Stomach (tissue), 9 donors: ENCODE data around the gene ADCY7. TPM values are rescaled to one million over a fixed set of nuclear protein-coding genes. Genes with fewer than 3 reads are reported as not detected.

ENCODE experiments used
- DNase-seq, 2 donors: peaks; one replicate each; pipeline versions ENCODE4 v3.0.0 to v3.0.0-alpha.2; 2013 to 2019
- H3K27ac ChIP-seq, 5 donors: fragments of 200-600 bp in 4 of 5; sonication (generic) in 4 of 5; one replicate each; pipeline ENCODE4 v1.5.1; 2013 to 2019; ENCODE audit warnings: mild to moderate bottlenecking in 1 of 5, moderate library complexity in 1 of 5
- H3K27me3 ChIP-seq, 3 donors: fragments of 200-600 bp; sonication (generic); one replicate each; pipeline ENCODE4 v1.5.1; 2017 to 2019; ENCODE audit warnings: mixed run types in 1 of 3
- H3K36me3 ChIP-seq, 4 donors: fragments of 200-600 bp; sonication (generic); 1 replicate in 3 of 4; 2 replicates in 1 of 4; pipeline ENCODE4 v1.5.1; 2016 to 2019
- H3K4me1 ChIP-seq, 4 donors: fragments of 200-600 bp; sonication (generic); one replicate each; pipeline ENCODE4 v1.5.1; 2016 to 2019
- H3K4me3 ChIP-seq, 4 donors: fragments of 200-600 bp; sonication (generic) in 3 of 4; one replicate each; pipeline ENCODE4 v1.5.1; 2016 to 2019; ENCODE audit warnings: mild to moderate bottlenecking in 1 of 4
- H3K9me3 ChIP-seq, 4 donors: fragments of 200-600 bp; sonication (generic); one replicate each; pipeline ENCODE4 v1.5.1; 2016 to 2019
- EP300 ChIP-seq: sonication (generic); formaldehyde crosslinking; IDR thresholded peaks from one replicate; pipeline ENCODE4 v1.6.1; 2017; ENCODE audit warnings: antibody characterized with exemption
- POLR2A ChIP-seq, 4 donors: fragments of 450-650 bp; IDR thresholded peaks; one replicate each; pipeline ENCODE4 v1.6.1; 2016; ENCODE audit warnings: antibody characterized with exemption in 4 of 4, control low read depth in 2 of 4, mild to moderate bottlenecking in 1 of 4, moderate library complexity in 1 of 4
- POLR2AphosphoS5 ChIP-seq, 3 donors: sonication (generic); formaldehyde crosslinking; IDR thresholded peaks; one replicate each; pipeline ENCODE4 v1.6.1; 2016; ENCODE audit warnings: antibody characterized with exemption in 3 of 3
- WGBS, 5 donors: extraction: QIAGEN DNeasy Blood & Tissue Kit in 3 of 5; methylation state at CpG; one replicate each; pipeline versions ENCODE4 v1.1.5 to v1.1.7; 2013 to 2018; 5-methylcytosine and 5-hydroxymethylcytosine counted together
- intact Hi-C: fragments of 100-400 bp; cut with DNase I; formaldehyde crosslinking; loops from one replicate; pipeline ENCODE4 v1.15.1; 2023; ENCODE audit warnings: low total_unique reads
- polyA plus RNA-seq, 3 donors: library from polyadenylated mRNA; stranded (reverse); fragments of 200-250 nt; gene quantifications; one replicate each; pipeline ENCODE4 v1.2.3, GENCODE V29; 2013
- total RNA-seq, 5 donors: library from RNA; depleted of rRNA; stranded (reverse); fragments of >200 nt; gene quantifications; one replicate each; pipeline versions ENCODE4 v1.1.0 to v1.2.3, GENCODE V29; 2014 to 2016
- TF ChIP-seq, protein P1 (sequence below), 7 experiments: fragments of 450-650 bp in 4 of 7; fragments of 200-600 bp in 3 of 7; sonication (generic) in 3 of 7; IDR thresholded peaks; one replicate each; pipeline ENCODE4 v1.5.1; 2016 to 2019; ENCODE audit warnings: antibody characterized with exemption in 7 of 7, control low read depth in 2 of 7, mild to moderate bottlenecking in 1 of 7
- donor health status: healthy with polysubstance abuse.
- donor health status: Bipolar disorder and iron deficiency.
- donor health status: healthy.

The ADCY7 gene
- total and polyA plus RNA-seq, 8 donors = 0.76 to 216 (median 16.5) TPM

DNA sequence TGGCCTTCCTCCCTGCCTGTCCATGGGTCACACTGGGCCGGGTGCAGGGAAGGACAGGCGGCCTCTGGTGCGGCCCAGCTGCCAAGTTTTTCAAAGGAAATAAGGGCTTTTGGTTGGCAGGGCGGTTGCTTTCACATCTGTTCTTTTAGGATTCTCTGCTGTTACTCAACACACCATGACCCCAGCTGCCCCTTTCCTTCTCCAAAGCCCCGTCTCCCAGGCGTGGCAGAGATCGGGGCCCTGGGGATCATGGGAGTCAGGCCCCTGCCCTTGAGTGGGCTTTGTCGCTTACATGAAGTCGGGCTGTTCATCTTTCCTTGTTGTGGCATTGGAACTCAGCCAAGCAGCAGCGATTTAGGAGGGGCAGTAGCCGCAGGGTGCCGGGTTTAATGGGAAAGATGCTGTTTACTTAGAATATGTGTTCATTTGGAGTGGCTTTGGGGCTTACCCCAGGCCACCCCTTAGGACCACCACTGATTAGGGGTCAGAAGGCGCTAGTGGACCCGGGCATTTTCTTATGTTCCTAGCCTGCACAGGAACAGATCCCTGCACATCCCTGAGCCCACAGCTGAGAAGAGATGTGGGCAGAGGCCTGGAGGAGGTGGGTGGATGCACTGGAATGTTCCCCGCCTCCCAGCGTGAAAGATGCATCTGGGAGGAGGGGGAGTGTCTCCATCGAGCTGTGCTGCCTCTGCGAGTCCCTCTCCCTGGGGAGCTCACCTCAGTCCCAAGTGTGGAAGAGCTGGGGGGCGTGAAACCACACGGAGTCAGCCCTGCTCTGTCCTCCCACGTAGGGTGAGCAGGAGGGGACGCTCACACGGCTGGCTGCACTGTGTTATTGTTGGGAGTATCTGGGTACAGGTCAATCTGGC is 6.8 kb upstream of the ADCY7 start:
- WGBS, 5 donors = 46 to 54% (median 49%) methylated on average over 23 of the region's 23 CpGs
- no peaks in the 10 kb centered on the region for H3K36me3 ChIP-seq
- peak overlapping the region in 2 of 5 donors; percentile 30 to 36 for H3K27ac ChIP-seq
- no peak overlapping the region for H3K4me3 ChIP-seq
- no peaks in the 10 kb centered on the region for H3K27me3 ChIP-seq
- H3K4me1 ChIP-seq = peaks cover 14 to 45% (median 22%) of the 10 kb centered on the region in 4 donors
- intact Hi-C loops = no loop called here
- no peaks in the 10 kb centered on the region for H3K9me3 ChIP-seq
- DNase-seq = peak in 1 of 2 donors; percentile 26
- TF ChIP-seq POLR2AphosphoS5 (IDR thresholded peaks at IDR 0.05) (no peak), EP300 (no peak), POLR2A (IDR thresholded peaks at IDR 0.05) (no peak)
- TF ChIP-seq, protein P1, sequence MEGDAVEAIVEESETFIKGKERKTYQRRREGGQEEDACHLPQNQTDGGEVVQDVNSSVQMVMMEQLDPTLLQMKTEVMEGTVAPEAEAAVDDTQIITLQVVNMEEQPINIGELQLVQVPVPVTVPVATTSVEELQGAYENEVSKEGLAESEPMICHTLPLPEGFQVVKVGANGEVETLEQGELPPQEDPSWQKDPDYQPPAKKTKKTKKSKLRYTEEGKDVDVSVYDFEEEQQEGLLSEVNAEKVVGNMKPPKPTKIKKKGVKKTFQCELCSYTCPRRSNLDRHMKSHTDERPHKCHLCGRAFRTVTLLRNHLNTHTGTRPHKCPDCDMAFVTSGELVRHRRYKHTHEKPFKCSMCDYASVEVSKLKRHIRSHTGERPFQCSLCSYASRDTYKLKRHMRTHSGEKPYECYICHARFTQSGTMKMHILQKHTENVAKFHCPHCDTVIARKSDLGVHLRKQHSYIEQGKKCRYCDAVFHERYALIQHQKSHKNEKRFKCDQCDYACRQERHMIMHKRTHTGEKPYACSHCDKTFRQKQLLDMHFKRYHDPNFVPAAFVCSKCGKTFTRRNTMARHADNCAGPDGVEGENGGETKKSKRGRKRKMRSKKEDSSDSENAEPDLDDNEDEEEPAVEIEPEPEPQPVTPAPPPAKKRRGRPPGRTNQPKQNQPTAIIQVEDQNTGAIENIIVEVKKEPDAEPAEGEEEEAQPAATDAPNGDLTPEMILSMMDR (IDR thresholded peaks at IDR 0.05) = no peak

DNA sequence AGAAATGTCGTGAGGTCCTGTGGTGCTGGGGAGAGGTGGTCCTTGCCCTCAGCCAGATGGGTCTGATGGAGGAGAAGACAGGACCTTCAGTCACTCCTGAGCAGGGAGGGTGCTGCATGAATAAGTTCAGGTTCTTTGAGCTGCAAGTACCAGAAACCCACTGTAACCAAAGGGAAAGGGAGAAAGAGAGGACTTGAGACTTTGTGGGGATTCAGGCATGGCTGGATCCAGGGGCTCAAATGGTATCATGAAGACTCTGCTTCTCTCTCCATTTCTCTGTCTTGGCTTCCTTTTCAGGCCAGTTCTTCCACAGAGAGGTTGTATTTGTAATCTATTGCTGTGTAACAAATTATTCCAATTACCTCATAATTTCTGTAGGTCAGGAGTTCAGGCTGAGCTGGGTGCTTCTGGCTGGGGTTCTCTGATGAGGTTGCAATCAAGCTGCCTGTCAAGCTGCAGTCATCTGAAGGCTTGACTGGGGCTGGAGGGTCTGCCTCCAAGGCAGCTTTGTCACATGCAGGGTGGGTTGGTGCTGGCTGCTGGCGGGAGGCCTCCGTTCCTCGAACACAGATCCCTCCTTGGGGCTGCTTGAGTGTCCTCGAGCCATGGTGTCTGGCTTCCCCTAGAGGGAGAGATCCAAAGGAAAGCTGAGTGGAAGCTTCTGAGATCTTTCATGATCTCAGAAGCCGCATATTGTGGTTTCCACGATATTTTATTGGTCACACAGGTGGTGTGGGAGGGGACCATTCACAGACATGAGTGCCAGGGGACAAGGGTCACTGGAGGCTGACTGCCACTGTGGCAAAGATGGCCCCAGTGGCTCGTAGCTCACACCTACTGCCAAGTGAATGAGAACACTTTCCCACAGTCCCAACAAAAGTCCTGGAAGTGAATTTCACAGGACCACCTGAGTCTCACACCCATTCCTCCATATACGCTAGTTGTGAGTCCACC is 5.9 kb upstream of the ADCY7 start:
- Histone ChIP-seq H3K4me1 (peaks cover 14 to 49% (median 23%) of the 10 kb centered on the region in 4 donors), H3K4me3 (no peak overlapping the region), H3K27me3 (no peaks in the 10 kb centered on the region), H3K27ac (no peak overlapping the region), H3K36me3 (no peaks in the 10 kb centered on the region), H3K9me3 (no peaks in the 10 kb centered on the region)
- WGBS, 5 donors = 89 to 93% (median 91%) methylated on average over 9 of the region's 9 CpGs
- intact Hi-C loops = no loop called here
- TF ChIP-seq POLR2AphosphoS5 (IDR thresholded peaks at IDR 0.05) (no peak), POLR2A (IDR thresholded peaks at IDR 0.05) (no peak), EP300 (no peak)
- TF ChIP-seq, protein P1 (IDR thresholded peaks at IDR 0.05) = no peak
- no peak for DNase-seq

DNA sequence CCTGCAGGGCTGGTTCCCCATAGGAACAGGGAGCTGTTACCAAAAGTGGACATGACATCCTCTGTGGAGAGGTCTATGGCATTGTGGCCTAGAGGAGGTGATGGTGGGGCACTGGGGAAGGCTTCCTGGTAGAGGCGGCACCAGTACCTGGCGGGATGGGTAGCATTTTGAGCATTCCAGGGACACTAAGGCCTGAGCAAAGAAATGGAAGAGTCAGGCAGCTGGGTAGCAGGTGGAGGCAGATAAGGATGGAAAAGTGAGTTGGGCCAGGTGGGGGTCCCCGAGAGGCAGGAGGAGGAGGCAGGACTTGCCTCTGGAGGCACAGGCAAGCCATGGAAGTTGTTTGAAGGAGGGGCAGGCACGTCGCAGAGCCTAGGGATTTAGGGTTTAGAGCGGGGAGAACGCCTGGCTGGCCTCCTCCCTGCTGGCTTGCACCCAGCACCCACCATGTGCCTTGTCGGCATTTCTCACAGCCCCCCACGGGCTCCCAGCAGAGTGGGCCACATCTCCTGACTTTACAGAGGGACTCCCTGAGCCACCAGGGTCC is 5.1 kb upstream of the ADCY7 start:
- no peak for TF ChIP-seq POLR2AphosphoS5 (IDR thresholded peaks at IDR 0.05)
- TF ChIP-seq, protein P1 (IDR thresholded peaks at IDR 0.05) = no peak
- no peak for TF ChIP-seq EP300
- no peak for TF ChIP-seq POLR2A (IDR thresholded peaks at IDR 0.05)
- intact Hi-C loops = no loop called here
- Histone ChIP-seq H3K27ac (no peak overlapping the region), H3K27me3 (no peaks in the 10 kb centered on the region), H3K4me3 (no peak overlapping the region), H3K36me3 (no peaks in the 10 kb centered on the region), H3K9me3 (no peaks in the 10 kb centered on the region), H3K4me1 (peaks cover 18 to 57% (median 31%) of the 10 kb centered on the region in 4 donors)
- DNase-seq = no peak
- WGBS, 5 donors = 76 to 91% (median 81%) methylated on average over 5 to 9 of the region's 9 CpGs

- peaks cover 18 to 62% (median 36%) of the 10 kb centered on the region in 4 donors for H3K4me1 ChIP-seq
- 35 to 56% (median 48%) methylated on average over 11 of the region's 11 CpGs for WGBS, 5 donors
- H3K27me3 ChIP-seq = no peaks in the 10 kb centered on the region
- H3K4me3 ChIP-seq = no peak overlapping the region
- TF ChIP-seq POLR2AphosphoS5 (IDR thresholded peaks at IDR 0.05) = no peak
- no peak for TF ChIP-seq EP300
- TF ChIP-seq, protein P1 (IDR thresholded peaks at IDR 0.05) = no peak
- no peak for TF ChIP-seq POLR2A (IDR thresholded peaks at IDR 0.05)
- no peaks in the 10 kb centered on the region for H3K36me3 ChIP-seq
- peak in 1 of 2 donors; percentile 41 for DNase-seq
- no peak overlapping the region for H3K27ac ChIP-seq
- intact Hi-C loops = no loop called here
- no peaks in the 10 kb centered on the region for H3K9me3 ChIP-seq
Measured at GRCh38 chr16:50261707-50262235, 4.6 kb upstream of the ADCY7 start.
